ENCODE data around the gene BANP.
"Not testable (repeated sequence)": the region's sequence is repeated elsewhere in the genome, so short reads cannot be mapped to it uniquely, and the experiment has no call there.

- peak; percentile 36 to 41 (median 37) for TF ChIP-seq CTCF (IDR thresholded peaks at IDR 0.05)
- TF ChIP-seq POLR2A (IDR thresholded peaks at IDR 0.05; ENCODE audit: low read depth); POLR2AphosphoS5 (IDR thresholded peaks at IDR 0.05); EP300 (IDR thresholded peaks at IDR 0.05): not testable (repeated sequence)
Observed at GRCh38 chr16:87983072-87983736, 32.0 kb downstream of the BANP start.

Measured in esophagus muscularis mucosa (tissue), 4 donors.